ENCODE measurements around the gene ABHD17C.

DNA sequence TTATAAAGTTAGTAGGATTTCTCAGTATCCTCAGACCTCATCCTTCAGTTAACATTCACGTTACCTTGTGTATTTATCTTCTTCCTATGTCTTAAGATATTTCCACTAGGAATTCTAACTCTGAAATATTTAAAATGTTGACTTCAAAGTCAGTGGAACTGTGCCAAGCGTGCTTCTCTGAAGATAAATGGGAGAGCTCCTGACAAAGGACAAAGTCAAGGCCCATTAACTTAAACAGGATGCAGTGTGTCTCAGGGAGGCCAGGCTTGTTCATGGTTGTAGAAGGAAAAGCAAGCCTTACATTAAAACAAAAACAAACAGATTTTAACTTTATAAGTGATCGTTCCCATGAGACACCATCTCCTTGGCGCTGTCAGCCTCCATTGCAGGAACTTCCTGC is 41.5 kb downstream of the ABHD17C start:
- TF ChIP-seq POLR2AphosphoS5 (IDR thresholded peaks at IDR 0.05; ENCODE audit: borderline replicate concordance, low read depth, low read length) (no peak), EZH2 (IDR thresholded peaks at IDR 0.05) (no peak), FOXP2 (optimal IDR thresholded peaks at IDR 0.05; ENCODE audit: control extremely low read depth, extremely low read length, insufficient read depth) (no peak)

All from SK-N-MC (cell line).